ENCODE measurements around the gene WDR64.

Gene WDR64

GRCh38 chr1:241771117-241771516 lies 119.0 kb downstream of the WDR64 start:
- DNase-seq (ENCODE audit: low read depth): no peak
- TF ChIP-seq CTCF (IDR thresholded peaks at IDR 0.05; ENCODE audit: low read depth, low read length, missing control alignments): no peak
- no peak overlapping the region for H3K4me3 ChIP-seq (ENCODE audit: low read depth, low read length)
- in situ Hi-C loops (cut with HindIII; ENCODE audit: low sequenced_read_pairs): no loop called here

GRCh38 chr1:241772932-241773500 lies 120.9 kb downstream of the WDR64 start:
- in situ Hi-C loops (cut with HindIII; ENCODE audit: low sequenced_read_pairs): no loop called here
- DNase-seq (ENCODE audit: low read depth): no peak
- H3K4me3 ChIP-seq (ENCODE audit: low read depth, low read length): no peak overlapping the region
- TF ChIP-seq CTCF (IDR thresholded peaks at IDR 0.05; ENCODE audit: low read depth, low read length, missing control alignments): no peak

- no peak for DNase-seq (ENCODE audit: low read depth)
- H3K4me3 ChIP-seq (ENCODE audit: low read depth, low read length): no peak overlapping the region
- in situ Hi-C loops (cut with HindIII; ENCODE audit: low sequenced_read_pairs): no loop called here
- TF ChIP-seq CTCF (IDR thresholded peaks at IDR 0.05; ENCODE audit: low read depth, low read length, missing control alignments): no peak
Observed at GRCh38 chr1:241773991-241774390, 121.9 kb downstream of the WDR64 start.

- TF ChIP-seq CTCF (IDR thresholded peaks at IDR 0.05; ENCODE audit: low read depth, low read length, missing control alignments): no peak
- DNase-seq (ENCODE audit: low read depth): no peak
- H3K4me3 ChIP-seq (ENCODE audit: low read depth, low read length): no peak overlapping the region
- in situ Hi-C loops (cut with HindIII; ENCODE audit: low sequenced_read_pairs): no loop called here
Observed at GRCh38 chr1:241775021-241775420, 122.9 kb downstream of the WDR64 start.

GRCh38 chr1:241776911-241777310 lies 124.8 kb downstream of the WDR64 start:
- no peak for TF ChIP-seq CTCF (IDR thresholded peaks at IDR 0.05; ENCODE audit: low read depth, low read length, missing control alignments)
- no peak for DNase-seq (ENCODE audit: low read depth)
- no peak overlapping the region for H3K4me3 ChIP-seq (ENCODE audit: low read depth, low read length)
- in situ Hi-C loops (cut with HindIII; ENCODE audit: low sequenced_read_pairs): no loop called here

- in situ Hi-C loops (cut with HindIII; ENCODE audit: low sequenced_read_pairs): no loop called here
Observed at GRCh38 chr1:241778117-241778516, 126.0 kb downstream of the WDR64 start.

More at GRCh38 chr1:241778117-241778516, 126.0 kb downstream of the WDR64 start:
- no peak for DNase-seq (ENCODE audit: low read depth)
- H3K4me3 ChIP-seq (ENCODE audit: low read depth, low read length): no peak overlapping the region
- no peak for TF ChIP-seq CTCF (IDR thresholded peaks at IDR 0.05; ENCODE audit: low read depth, low read length, missing control alignments)
